Parathyroid adenoma (tissue), 2 donors: Measurements from ENCODE around the gene ABO.
"Not testable (repeated sequence)": the region's sequence is repeated elsewhere in the genome, so short reads cannot be mapped to it uniquely, and the experiment has no call there.

ENCODE experiments used
- H2AFZ ChIP-seq: fragments of 300-600 bp; sonication (generic); one replicate; pipeline ENCODE4 v1.7.0; 2017; ENCODE audit warnings: antibody characterized with exemption, mild to moderate bottlenecking
- H3K27ac ChIP-seq: fragments of 300-600 bp; sonication (generic); one replicate; pipeline ENCODE4 v1.7.0; 2017
- H3K27me3 ChIP-seq: fragments of 300-600 bp; sonication (generic); one replicate; pipeline ENCODE4 v1.7.0; 2017; ENCODE audit warnings: low read length; ENCODE audit not compliant: control insufficient read depth, insufficient read depth
- H3K36me3 ChIP-seq: fragments of 300-600 bp; sonication (generic); one replicate; pipeline ENCODE4 v1.7.0; 2017; ENCODE audit warnings: low read length; ENCODE audit not compliant: control insufficient read depth, insufficient read depth
- H3K4me1 ChIP-seq: fragments of 300-600 bp; sonication (generic); one replicate; pipeline ENCODE4 v1.7.0; 2017; ENCODE audit warnings: control low read depth
- H3K4me2 ChIP-seq: fragments of 300-600 bp; sonication (generic); one replicate; pipeline ENCODE4 v1.7.0; 2017; ENCODE audit warnings: low read length
- H3K4me3 ChIP-seq: fragments of 300-600 bp; sonication (generic); one replicate; pipeline ENCODE4 v1.7.0; 2017; ENCODE audit warnings: low read depth, low read length
- H3K79me2 ChIP-seq: fragments of 300-600 bp; sonication (generic); one replicate; pipeline ENCODE4 v1.7.0; 2017; ENCODE audit warnings: control low read depth
- H3K9ac ChIP-seq: fragments of 300-600 bp; sonication (generic); one replicate; pipeline ENCODE4 v1.7.0; 2017; ENCODE audit warnings: mild to moderate bottlenecking
- H3K9me3 ChIP-seq: fragments of 300-600 bp; sonication (generic); one replicate; pipeline ENCODE4 v1.7.0; 2017; ENCODE audit warnings: low read length; ENCODE audit not compliant: control insufficient read depth
- TF ChIP-seq, protein P1 (sequence below): fragments of 300-600 bp; sonication (generic); IDR thresholded peaks from one replicate; pipeline ENCODE4 v1.7.0; 2017; ENCODE audit warnings: antibody characterized with exemption, mild to moderate bottlenecking
- donor health status: primary hyperparathyroidism.

ABO gene

DNA sequence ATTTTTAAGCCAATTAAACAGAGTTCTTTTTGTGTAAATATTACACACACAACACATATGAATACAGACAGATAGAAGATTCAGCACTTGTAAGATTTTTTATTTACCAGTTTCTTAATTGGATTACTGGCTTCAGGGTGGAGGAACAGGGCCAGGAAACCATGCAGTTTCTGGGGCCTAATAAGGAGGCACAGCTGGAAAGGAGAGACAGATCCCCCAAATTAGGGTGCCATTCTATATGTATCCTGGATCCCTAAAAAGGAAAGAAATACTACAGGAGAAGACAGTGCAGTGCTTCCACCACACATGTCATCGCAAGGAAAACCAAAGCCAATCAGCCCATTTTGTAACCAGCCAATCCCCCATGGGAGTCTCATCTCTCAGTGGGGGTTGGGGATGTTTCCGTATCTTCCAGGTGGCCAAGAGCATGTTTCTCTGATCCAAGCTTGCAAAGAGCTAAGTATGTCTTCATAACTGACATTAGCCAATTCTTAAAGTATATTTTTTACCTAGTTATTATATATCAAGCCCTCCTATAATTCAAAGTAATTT lies 15.8 kb upstream of the ABO start:
- Histone ChIP-seq H3K4me2 (no peak overlapping the region), H2AFZ (no peak overlapping the region), H3K9ac (no peak overlapping the region), H3K79me2 (no peaks in the 10 kb centered on the region), H3K4me1 (no peaks in the 10 kb centered on the region), H3K27ac (no peak overlapping the region), H3K36me3 (no peaks in the 10 kb centered on the region), H3K27me3 (no peaks in the 10 kb centered on the region), H3K4me3 (no peak overlapping the region), H3K9me3 (no peaks in the 10 kb centered on the region)
- TF ChIP-seq, protein P1, sequence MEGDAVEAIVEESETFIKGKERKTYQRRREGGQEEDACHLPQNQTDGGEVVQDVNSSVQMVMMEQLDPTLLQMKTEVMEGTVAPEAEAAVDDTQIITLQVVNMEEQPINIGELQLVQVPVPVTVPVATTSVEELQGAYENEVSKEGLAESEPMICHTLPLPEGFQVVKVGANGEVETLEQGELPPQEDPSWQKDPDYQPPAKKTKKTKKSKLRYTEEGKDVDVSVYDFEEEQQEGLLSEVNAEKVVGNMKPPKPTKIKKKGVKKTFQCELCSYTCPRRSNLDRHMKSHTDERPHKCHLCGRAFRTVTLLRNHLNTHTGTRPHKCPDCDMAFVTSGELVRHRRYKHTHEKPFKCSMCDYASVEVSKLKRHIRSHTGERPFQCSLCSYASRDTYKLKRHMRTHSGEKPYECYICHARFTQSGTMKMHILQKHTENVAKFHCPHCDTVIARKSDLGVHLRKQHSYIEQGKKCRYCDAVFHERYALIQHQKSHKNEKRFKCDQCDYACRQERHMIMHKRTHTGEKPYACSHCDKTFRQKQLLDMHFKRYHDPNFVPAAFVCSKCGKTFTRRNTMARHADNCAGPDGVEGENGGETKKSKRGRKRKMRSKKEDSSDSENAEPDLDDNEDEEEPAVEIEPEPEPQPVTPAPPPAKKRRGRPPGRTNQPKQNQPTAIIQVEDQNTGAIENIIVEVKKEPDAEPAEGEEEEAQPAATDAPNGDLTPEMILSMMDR: no peak

DNA sequence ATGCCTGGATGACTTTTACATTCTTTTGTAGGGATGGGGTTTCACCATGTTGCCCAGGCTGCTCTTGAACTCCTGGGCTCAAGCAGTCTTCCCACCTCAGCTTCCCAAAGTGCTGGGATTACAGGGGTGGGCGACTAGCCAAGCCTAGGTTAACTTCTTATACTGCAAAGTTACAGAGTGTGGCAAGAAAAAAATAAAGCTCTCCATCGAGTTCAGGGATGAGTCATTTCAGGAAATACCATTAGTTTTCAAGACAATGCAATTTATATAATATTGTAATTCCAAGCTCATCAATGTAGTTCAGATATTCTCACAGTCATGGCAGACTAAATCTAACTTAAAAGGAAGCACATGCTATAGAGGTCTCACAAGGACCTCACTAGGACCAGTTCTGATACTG lies 11.5 kb upstream of the ABO start:
- no peaks in the 10 kb centered on the region for H3K79me2 ChIP-seq
- H2AFZ ChIP-seq: no peak overlapping the region
- H3K27me3 ChIP-seq: no peaks in the 10 kb centered on the region
- H3K4me3 ChIP-seq: no peak overlapping the region
- H3K9ac ChIP-seq: no peak overlapping the region
- H3K9me3 ChIP-seq: no peaks in the 10 kb centered on the region
- H3K36me3 ChIP-seq: no peaks in the 10 kb centered on the region
- no peak overlapping the region for H3K4me2 ChIP-seq
- TF ChIP-seq, protein P1: no peak
- no peak overlapping the region for H3K27ac ChIP-seq
- H3K4me1 ChIP-seq: no peaks in the 10 kb centered on the region

DNA sequence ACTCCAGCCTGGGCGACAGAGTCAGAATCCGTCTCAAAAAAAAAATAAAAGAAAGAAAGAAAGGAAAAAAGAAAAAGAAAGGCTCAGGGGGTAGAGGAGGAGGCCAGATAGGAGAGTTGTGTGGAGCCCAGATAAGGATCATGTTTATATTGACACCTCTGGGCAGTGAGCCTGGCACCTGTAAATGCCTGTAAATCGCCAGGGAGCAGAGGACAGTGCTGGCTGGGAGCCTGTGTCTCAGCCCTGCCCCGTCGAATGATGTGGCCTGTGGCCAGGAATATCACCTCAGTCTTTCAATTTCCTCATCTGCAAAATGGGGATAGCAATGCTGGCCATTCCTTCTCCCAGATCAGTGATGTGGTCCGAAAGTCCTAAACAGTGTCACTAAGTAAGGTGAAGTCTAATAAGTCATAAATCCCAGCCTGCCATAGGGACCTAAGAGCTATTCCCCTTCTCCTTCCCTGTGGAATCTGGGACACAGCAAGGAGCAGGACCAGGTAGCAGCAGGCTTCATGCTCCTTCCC lies 10.3 kb upstream of the ABO start:
- Histone ChIP-seq H3K36me3 (no peaks in the 10 kb centered on the region), H3K4me2 (no peak overlapping the region), H3K4me3 (no peak overlapping the region), H2AFZ (no peak overlapping the region), H3K9me3 (no peaks in the 10 kb centered on the region), H3K27ac (no peak overlapping the region), H3K4me1 (peaks cover 2% of the 10 kb centered on the region), H3K9ac (no peak overlapping the region), H3K27me3 (no peaks in the 10 kb centered on the region), H3K79me2 (no peaks in the 10 kb centered on the region)
- TF ChIP-seq, protein P1: no peak

DNA sequence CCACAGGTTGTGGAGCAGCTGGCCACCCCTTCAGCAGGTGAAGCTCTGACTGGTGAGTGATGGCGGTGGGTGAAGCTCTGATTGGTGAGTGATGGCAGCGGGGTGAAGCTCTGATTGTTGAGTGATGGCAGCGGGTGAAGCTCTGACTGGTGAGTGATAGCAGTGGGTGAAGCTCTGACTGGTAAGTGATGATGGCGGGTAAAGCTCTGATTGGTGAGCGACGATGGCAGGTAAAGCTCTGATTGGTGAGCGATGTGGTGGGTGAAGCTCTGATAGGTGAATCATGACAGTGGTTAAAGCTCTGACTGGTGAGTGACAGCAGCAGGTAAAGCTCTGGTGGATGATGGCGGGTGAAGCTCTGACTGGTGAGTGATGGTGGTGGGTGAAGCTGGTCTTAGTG lies 9.4 kb upstream of the ABO start:
- Histone ChIP-seq H3K27ac (no peak overlapping the region), H3K9me3 (no peaks in the 10 kb centered on the region), H3K4me1 (peaks cover 3% of the 10 kb centered on the region), H3K4me2 (no peak overlapping the region), H3K79me2 (no peaks in the 10 kb centered on the region), H3K9ac (no peak overlapping the region), H3K27me3 (no peaks in the 10 kb centered on the region), H2AFZ (no peak overlapping the region), H3K36me3 (no peaks in the 10 kb centered on the region), H3K4me3 (no peak overlapping the region)
- TF ChIP-seq, protein P1: no peak

DNA sequence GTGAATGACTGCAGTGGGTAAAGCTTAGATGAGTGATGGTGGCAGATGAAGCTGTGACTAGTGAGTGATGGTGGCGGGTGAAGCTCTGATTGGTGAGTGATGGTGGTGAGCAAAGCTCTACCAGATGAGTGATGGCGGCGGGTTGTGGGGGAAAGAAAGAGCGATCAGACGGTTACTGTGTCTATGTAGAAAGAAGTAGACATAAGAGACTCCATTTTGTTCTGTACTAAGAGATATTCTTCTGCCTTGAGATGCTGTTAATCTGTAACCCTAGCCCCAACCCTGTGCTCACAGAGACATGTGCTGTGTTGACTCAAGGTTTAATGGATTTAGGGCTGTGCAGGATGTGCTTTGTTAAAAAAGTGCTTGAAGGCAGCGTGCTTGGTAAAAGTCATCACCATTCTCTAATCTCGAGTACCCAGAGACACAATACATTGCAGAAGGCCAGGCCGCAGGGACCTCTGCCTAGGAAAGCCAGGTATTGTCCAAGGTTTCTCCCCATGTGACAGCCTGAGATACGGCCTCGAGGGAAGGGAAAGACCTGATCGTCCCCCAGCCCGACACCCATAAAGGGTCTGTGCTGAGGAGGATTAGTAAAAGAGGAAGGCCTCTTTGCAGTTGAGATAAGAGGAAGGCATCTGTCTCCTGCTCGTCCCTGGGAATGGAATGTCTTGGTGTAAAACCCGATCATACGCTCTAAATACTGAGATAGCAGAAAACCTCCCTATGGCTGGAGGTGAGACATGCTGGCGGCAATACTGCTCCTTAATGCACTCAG lies 8.4 kb upstream of the ABO start:
- H3K27ac ChIP-seq, H3K36me3 ChIP-seq, H3K79me2 ChIP-seq, H3K9ac ChIP-seq, H3K4me2 ChIP-seq, H3K4me1 ChIP-seq, H3K27me3 ChIP-seq, H3K4me3 ChIP-seq, H3K9me3 ChIP-seq, H2AFZ ChIP-seq: not testable (repeated sequence)
